GM21786 (cell line): ENCODE measurements around the gene POLD4.

Experiments used
- ATAC-seq: cut with Tn5 transposase; IDR thresholded peaks from one replicate; pipeline ENCODE4 v1.9.1; 2021; ENCODE audit not compliant: unreplicated experiment

POLD4 gene

DNA sequence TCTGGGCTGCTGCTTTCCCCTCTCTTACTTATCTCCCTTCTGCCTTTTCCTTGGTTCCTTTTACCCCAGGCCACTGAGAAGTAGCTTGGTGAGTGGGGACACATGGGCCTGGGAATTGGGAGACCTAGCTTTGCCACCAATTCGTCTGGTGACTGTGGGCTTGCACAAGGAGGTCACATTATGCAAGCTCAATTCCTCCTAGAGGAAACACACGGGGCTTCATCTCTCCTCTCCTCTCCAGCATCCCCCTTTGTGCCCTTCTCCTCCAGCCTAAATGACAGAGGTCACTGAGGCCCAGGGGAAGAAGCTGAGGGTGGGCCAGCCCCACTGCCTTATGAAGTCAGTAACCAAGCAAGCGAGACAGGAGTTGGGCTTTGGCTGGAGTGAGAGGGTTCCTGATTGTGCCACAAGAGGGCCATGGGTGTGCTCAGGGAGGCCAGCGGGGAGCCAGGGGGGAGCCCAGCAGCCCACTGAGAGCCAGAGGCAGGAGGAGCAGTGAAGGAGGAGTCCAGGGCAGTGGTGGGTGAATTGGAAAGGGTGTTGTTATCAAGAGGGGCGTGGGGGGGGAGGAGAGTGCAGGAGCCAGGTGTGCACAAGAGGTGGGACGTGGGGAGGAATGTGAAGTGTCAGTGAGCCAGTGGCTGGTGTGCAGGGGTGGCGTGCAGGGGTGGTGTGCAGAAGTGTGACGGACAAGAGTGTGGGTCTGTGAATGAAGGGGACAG, 18.0 kb upstream of the POLD4 start:
- no peak for ATAC-seq

DNA sequence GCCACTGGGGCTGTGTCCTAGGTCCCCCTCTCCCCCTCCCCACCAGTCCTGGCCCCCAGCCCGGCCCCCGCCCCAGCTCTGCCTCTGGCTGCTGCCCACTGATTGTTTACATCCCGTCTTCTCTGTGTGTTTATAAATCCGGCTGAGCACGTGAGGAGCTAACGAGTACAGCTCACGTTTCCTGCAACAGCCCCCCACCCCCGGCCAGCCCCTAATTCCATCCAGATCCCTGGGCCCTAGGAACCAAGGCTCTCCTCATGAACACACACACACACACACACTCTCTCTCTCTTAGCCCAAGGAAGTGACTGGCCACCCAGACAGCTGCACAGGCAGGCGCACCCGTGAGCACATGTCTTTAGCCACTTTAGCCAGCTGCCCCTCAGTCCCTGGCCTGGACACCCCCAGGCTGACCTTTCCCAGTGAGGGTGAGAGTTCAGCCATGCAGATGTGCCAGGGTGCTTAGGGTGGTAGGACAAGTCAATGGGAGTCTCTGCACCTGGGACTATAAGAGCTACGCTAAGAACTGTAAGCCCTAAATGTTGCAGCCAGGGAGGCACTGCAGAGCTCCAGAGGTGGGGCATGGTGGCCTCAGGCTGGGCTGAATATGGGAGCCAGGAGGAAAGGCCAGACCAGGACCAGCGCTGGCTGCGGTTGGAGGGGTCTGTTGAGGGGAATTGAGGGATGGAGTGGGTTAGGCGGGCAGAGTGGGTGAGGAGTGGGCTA, 17.2 kb upstream of the POLD4 start:
- no peak for ATAC-seq

DNA sequence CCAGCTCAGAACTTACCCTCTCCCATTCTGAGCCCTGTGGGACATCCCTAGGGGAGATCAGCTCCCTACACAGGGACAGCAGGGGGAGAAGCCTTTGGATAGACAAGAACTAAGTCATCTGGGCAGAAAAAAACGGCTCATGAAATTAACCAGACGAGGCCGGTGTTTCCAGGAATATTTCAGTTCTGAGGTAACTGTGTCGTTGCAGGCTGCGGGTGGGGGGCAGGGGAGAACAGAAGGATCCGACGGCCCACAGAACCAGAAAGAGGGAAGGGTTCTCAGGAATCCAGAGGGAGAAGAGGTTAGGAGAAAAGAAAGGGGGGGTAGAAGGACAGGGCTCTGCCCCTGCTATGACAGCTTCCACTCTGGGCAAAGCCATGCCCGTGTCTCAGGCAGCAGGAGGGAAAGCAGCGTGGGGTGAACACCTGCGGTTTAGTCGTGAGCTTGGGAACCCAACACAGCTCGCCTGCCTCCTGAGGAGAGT, 16.5 kb upstream of the POLD4 start:
- no peak for ATAC-seq

DNA sequence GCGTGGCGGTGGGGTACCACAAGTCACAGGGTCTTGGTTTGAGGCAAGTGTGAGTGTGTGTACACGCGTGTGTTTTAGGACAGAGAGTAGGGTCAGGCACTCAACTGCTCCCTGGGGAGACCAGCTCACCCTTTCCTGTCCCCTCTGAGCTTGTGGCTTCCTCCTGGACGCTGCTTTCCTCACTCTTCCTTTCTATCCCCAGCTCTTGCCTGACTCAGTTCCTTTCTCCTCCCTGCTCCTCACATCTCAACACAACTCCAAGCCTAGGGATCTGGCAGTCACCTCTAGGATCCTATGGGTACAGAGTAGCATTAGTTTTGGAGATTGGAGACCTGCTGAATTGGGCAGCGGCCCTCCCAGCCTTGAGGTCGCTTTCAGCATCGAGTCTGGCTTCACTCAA, 15.9 kb upstream of the POLD4 start:
- no peak for ATAC-seq

DNA sequence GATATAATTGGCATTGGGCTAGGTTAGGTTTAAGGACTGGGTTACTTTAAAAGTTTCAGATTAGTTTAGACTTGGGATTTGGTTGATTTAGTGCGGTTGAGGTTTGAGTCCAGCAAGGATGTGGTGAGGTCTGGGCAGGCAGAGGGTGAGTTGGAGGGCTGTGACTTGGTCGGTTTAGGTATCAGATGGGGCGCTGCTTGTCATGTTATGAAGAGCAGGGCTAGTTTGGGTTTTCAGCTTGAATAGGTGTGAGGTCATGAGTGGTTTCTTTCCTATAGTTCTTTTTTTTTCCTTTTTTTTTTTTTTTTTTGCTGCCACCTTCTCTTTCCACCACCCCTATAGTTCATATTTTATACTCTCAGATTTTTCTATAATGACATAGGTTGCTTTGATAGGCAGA, 15.3 kb upstream of the POLD4 start:
- ATAC-seq = no peak

DNA sequence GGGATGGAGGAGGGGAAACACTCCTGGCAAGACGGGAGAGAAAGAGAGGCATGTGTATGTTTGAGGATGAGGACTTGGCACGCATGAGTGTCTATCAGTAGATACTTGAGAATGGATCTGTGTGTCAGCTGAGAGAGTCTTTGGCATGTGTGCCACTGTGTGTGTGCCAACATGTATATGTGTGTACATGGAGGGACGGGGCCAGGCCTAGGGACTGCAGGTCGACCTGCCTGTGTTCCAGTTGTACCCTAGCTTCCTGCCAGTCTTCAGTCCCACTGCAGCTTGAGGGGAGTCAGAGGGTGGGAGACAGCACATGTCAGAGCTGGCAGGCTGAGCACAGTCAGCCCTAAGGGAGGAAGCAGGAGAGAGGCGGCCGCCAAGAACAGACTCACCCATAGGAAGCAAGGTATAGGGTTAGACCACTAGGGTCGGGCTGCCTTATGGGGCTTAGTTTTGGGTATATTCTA, 14.4 kb upstream of the POLD4 start:
- no peak for ATAC-seq

DNA sequence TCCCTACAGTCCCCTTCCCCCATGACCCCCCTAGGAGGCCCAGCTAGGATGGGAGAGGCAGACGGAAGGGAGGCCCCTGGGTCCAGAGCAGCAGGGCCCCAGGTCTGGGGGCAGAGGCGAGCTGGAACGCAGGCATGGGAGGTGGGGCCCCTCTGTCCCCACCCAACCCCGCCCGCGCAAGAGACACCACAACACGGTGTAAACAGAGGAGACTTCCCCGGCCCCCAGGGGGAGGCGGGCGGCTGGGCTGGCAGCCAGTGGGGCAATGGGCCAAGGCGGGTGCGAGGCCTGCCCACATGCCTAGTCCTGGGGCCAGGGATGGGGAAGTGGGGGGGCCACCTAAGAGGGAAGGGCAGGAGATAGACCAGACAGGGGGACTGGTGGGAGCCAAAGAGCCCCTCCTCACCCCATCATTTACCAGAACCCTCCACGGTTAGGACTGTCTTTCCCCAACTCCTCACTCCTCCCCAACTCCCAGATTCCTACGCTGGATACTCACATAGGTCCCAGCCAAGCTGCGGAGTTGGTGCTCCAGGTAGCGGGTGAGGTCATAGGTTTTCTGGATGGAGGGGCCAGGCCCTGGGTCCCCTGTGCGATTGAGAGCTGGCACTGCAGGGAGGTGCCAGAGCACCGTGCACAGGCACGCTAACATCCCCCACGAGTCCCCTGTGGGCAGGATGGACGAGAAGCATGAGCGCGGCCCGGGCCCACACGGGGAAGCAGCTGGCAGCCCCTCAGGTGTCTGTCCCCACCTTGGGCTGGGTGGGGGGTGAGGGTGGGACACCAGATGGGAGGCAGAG, 13.8 kb upstream of the POLD4 start:
- no peak for ATAC-seq

DNA sequence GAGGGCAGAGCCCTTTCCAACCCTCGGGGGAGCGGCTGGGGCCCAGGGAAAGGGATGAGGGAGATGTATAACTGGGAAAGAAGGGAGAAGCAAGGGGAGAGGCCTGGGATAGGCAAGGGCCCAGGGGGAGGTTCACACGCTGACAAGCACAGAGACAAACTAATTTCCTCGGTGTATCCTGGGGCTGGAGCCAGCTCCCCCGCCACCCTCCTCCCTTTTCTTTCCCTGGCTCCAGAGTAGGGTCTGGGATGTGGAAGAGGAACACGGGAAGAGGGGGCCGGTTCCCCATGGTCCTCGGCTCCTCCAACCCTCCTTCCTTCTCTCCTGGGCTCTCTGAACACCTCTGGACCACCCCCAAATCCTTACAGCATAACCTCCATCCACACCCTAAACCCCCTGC, 13.2 kb upstream of the POLD4 start:
- ATAC-seq = no peak

DNA sequence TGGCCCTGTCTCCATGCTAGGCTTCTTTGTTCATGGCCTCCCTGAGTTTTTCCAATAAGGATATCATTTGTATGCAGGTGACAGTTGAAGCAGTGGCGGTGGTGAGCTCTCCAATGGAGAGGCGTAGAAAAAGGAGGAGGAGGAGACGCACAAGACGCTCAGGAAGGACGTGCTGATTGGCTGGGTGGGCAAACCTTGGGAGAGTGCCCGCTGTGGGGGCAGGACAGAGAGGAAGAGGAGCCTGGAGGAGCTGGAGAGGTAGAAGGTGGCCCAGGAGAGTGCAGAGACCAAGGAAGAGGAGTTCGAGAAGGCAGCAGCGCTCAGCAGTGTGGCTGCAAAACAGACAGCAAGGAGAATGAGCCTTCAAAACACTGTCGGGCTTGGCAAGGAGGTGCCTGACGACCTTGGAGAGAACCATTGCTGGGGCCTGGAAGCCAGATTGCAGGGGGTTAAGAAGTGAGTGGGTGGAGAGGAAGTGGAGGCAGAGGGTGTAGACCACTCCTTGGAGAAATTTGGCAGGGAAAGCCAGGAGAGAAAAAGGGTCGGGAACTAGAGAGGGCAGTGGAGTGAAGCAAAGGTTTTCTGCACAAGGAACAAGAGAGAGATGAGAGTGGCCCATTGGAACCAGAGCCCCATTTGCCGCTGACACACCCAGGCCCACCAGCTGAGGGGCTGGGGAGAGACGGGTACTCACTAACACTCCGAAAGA, 12.5 kb upstream of the POLD4 start:
- ATAC-seq = no peak

DNA sequence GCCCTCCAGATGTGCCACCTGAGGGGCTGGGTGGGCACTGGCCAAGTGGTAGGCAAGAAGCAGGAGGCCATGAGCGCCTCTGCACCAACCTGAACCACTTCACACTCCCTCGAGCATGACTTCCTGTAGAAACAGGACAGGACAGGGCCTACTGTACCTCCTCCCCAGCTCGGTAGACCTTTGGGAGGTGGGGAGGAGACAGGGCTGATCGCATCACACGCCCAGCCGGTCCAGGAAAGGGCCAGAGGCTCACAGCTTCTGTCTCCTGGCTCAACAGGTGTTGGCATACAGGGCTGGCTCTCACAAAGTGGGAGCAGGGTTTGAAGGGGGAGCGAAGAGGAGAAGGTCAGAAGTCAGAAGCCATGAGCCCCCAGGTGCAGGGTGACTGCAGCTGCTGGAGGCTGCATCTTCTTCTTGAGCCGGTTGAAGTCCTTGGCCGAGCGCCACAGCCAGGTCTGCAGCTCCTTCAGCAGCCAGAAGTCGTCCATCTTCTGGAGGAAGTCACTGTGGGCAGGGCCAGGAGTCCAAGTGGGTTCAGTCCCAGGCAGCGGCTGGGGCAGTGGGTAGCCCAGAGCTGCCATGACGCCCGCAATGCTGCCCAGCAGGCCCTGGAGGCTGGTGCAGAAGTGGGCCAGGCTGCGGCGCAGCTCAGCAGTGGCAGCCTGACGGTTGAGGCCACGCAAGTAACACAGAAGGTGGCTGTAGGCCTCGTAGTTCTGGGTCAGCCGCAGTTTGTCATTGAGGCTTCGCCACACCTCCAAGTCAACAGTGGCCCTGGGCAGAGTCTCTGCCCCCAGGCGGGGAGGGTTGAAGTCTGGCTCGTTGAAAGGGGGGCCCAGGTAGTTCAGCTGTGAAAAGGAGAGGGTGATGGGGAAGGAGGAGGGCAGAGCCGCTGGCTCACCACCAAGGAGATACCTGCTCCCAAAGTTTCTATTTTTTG, 11.7 kb upstream of the POLD4 start:
- ATAC-seq = no peak

DNA sequence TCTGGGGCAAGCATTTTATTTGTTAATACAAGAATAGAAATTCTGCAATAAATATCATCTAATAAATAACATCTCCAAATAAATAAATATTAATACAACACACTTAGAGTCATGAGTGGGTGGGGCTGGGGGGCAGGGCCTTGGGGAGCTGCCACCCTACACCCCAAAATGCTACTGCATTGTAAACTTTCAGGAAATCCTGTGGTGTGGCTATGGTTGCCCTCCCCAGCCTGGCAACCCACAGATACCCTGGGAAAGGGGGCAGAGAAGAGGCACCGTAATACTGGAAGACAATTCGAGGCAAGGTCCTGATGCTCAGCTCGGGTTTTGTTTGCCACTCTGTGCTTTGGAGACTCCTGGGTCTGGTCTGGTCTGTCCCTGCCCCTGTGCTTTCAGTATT, 10.8 kb upstream of the POLD4 start:
- no peak for ATAC-seq

DNA sequence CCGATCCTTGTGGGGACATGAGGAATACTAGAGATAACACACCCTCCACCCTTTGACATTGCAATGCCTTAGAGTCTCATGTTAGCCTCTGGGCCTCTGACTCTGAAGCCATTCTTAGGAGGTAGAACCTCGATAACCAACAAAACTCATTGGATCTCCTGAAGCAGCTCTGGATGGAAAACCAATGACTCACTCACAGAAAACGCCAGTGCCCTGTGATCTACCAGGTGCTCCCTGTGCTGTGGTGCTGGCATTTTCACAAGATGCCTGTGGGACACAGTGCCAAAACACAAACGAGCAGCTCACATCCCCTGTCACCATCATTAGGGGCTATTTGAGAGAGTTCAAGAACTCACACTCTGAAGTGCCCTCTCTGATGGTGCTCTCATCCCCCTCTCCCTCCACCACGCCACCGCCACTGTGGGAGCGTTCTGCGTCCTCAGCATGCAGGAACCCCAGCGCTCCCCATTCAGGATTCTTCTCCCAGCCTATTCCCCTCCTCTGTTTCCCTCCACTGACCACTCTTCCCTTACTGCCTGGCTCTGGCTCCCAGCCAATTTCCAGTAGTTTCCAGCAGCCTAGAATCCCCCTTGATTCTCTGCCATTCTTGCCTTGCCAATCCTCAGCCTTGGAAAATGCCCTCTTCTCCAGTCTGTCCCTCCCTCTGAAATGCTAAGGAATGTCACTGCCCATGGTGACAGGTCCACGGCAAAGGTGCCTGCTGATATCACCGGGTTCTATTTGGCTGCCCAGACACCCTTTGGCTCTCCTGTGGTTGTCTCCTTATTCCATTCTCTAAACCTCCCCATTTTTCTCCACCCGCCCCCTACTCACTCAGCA, 4.7 kb upstream of the POLD4 start:
- ATAC-seq = no peak

DNA sequence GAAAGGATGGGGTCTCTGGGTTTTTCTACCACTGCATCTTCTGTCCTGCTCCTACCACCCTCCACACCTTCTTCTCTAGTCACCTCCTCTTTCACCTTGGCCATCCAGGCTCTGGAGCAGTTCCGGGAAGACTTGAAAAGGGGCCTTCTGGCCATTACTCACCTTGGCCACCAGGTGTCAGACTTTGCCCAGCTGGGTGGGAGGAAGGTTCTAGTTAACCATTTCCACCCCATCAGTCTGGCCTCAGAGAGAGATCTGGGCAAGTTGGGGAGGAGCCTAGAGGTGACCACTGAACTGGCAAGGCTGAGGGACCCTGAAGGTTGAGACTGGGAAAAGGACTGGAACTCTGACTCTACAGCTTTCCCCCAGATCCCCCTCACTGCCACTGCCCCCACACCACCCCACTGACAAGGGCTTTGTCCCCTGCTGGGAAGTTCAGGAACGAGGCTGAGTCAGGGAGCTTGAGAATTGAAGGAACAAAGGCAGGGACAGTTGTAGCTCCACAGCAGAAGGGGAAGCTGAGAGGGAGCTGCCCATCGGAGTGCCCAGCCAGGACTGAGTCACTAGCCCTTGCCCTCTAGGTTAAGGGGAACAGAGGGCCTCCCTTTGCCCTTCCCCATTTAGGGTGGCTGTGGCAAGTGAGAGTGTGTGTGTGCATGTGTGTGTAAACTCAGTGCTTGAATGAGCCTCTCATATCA, 3.7 kb upstream of the POLD4 start:
- ATAC-seq = no peak

DNA sequence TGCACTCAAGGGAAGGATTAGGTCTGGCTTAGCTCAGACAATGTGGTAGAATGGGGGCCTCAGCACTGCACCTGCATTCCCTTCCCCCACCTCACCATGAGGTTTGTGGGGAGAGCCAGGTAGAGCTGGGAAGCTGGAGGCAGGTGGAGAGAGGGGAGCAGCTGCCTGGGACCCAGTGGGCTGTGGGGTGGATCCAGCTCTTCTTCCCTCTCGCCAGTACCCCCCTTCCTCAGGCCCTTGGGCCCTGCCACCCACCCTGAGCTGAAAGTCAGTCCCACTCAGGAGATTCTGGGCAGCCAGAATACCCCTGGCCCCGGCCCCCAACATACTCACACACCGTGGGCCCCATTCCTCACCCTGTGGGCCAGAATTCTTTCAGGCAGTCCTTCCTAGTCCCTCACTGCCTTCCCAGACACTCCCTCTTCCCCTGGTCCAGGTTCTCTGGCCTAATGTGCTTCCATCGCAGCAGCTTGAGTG, 3.1 kb upstream of the POLD4 start:
- no peak for ATAC-seq

DNA sequence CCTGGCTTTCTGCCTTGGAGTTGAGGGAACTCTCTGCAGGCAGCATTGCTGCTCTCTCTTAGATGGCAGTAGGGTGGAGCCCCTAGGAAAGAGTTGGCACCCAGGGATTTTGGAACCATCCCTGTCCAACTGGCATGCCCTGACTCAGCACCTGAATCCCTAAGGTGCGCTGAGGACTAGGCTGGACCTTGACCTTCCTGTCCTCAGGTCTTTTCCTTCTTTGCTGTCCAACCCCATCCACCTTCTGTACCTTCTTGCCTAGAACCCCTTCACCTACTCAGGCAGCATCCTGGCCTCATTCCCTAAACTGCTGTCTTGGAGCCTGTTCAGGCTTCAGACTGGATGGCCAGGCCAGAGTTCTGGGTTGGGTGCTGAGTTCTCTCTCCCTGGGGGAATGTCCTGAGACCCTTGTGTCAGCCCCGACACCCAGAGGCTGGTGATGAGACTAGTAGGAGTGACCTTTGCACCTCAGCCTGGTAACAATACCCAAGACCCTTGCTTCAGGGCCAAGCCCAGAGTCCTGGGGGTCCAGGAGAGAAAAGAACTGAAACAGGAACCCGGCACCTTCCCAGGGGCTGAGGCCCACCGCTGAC, 2.5 kb upstream of the POLD4 start:
- no peak for ATAC-seq

DNA sequence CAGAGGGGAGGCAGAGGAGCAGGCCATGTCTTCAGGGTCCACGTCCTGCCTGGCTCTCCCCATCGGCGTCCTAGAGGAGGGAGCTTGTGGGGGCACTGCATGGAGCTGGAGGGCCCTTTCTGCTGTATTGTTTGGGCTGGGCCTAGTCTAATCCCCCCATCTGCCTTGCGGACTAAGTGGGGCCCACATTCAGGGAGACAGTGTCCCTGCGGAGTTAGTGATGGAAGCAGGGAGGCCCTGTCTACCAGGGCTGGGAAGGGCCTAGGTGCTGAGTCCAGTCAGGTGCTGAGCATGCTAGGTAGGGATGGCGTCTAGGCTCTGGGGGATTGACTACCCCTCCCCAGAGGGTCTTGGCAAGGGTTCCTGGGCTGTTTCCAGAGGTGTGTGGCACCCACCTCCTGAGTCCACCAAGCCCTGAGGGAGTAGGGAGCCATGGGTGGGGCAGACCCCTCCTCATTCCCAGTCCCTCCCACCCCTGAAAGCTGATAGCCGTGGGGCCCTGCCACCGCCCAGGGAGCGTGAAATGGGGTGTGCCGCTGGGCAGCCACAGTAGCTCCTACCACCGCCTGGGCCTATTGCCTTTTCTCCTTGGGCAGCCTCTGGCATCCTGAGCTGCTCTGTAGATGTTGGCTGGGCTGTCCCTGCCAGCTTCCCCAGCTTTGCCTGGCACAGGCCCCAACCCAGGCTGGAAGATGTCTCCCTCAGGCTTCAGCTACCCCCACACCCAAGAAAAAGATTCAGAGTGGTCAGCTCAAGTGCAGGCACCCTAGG, 1.9 kb upstream of the POLD4 start:
- no peak for ATAC-seq
